HG02588 (cell line): ENCODE results near the gene ARHGAP42.
"Not testable (repeated sequence)": the region's sequence is repeated elsewhere in the genome, so short reads cannot be mapped to it uniquely, and the experiment has no call there.

ENCODE experiments used
- ATAC-seq: cut with Tn5 transposase; IDR thresholded peaks from one replicate; pipeline ENCODE4 v1.9.1; 2021; ENCODE audit warnings: mild to moderate bottlenecking, moderate library complexity; ENCODE audit not compliant: unreplicated experiment

Gene ARHGAP42

GRCh38 chr11:101003468-101003867 lies 316.4 kb downstream of the ARHGAP42 start:
- ATAC-seq: no peak

GRCh38 chr11:101008961-101009689 lies 322.0 kb downstream of the ARHGAP42 start:
- ATAC-seq: no peak

- no peak for ATAC-seq
Observed at GRCh38 chr11:101009690-101010055, 322.6 kb downstream of the ARHGAP42 start.

- no peak for ATAC-seq
Observed at GRCh38 chr11:101010899-101011298, 323.8 kb downstream of the ARHGAP42 start.

DNA sequence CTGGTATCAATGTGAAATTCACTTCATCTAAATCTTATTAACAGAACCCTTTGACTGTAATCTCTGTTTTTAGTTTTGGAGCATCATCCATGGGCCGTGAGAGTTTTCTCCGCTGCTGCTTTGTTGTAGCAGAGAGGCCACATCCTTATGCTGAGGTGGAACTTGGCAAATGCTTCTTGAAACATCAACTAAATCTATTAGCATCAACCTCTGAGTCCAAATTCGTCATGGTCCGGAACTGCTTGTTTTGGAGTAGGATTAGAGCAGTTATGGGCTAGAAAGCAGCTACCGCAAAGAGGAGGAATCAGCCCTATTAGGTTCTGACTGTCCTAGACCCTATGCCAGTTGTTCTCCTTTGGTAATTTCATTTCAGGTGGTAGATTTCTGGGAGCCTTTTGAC lies 324.8 kb downstream of the ARHGAP42 start:
- ATAC-seq: no peak

GRCh38 chr11:101013702-101014101 lies 326.6 kb downstream of the ARHGAP42 start:
- ATAC-seq: not testable (repeated sequence)

DNA sequence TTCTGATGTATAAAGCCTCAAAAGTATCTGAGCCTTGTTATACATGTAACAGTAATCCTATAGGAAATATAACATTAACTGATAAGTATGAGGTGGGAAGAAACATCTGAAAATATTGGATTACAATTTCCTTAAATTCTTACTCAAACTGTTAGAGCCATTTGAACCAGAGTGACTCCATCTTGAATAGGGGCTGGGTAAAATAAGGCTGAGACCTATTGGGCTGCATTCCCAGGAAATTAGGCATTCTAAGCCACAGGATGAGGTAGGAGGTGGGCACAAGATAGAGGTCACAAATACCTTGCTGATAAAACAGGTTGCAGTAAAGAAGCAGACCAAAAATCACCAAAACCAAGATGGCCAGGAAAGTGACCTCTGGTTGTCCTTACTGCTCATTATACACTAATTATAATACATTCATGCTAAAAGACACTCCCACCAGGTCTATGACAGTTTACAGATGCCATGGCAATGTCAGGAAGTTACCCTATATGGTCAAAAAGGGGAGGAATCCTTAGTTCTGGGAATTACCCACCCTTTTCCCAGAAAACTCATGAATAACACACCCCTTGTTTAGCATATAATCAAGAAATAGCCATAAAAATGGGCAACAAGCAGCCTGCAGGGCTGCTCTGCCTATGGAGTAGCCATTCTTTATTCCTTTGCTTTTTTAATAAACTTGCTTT lies 327.7 kb downstream of the ARHGAP42 start:
- ATAC-seq: no peak

GRCh38 chr11:101019870-101020269 lies 332.8 kb downstream of the ARHGAP42 start:
- ATAC-seq: no peak

DNA sequence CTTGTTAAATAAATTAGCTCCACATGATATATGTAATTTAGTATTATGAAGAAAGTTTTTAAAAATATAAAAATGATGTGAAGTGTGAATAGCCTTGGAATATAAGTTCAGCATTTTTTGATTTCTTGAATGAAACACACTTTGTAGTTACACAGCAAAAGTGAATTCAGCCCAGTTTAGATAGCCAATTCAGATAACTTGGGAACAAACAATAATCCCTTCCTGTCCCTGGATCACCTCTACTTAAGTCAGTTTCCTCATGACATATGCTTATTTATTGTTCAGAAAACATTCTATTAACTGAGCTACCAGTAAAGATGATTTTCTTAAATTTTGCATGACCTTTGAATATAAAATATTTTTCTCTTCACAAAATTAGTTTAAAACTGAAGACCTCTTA lies 335.2 kb downstream of the ARHGAP42 start:
- ATAC-seq: no peak

GRCh38 chr11:101028644-101029043 lies 341.6 kb downstream of the ARHGAP42 start:
- ATAC-seq: no peak

GRCh38 chr11:101030015-101030414 lies 342.9 kb downstream of the ARHGAP42 start:
- no peak for ATAC-seq

DNA sequence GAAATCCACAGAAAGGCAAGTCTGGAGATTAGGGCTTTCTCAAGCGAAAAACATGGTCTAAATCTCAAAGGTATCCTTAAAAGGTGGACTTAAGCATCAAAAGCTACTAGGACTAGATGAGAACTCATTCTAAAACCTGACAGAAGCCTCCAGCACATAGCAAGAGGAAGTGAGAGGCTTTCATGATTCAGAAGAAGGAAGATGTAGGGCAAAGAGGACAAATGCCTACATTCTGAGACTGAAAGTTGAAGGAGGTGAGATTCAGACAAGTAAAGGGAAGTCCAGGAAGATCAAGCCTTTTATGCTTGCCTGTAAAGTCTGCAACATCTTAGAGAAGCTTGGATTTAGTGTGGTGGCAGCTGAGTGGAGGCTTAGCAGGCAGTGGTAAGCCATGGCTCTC lies 343.6 kb downstream of the ARHGAP42 start:
- ATAC-seq: no peak

GRCh38 chr11:101031713-101032112 lies 344.6 kb downstream of the ARHGAP42 start:
- no peak for ATAC-seq

DNA sequence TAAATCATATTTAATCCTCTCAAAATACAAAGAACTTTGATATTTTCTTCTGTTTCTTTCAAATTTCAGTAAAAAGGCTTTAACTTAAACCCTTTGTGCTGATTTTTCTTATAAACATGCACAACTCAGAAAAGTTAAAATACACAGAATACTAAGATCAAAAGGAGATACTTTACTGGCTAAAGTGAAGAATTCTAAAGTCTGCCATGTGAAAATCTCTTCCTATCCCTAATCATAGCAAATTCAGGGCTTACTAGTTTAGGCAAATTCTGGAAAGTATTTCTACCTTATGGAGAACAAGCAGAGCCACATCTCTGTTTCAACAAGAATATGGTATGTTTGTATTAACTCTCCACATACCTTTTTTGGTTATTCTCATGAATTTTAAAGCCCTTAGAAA lies 345.9 kb downstream of the ARHGAP42 start:
- ATAC-seq: no peak

DNA sequence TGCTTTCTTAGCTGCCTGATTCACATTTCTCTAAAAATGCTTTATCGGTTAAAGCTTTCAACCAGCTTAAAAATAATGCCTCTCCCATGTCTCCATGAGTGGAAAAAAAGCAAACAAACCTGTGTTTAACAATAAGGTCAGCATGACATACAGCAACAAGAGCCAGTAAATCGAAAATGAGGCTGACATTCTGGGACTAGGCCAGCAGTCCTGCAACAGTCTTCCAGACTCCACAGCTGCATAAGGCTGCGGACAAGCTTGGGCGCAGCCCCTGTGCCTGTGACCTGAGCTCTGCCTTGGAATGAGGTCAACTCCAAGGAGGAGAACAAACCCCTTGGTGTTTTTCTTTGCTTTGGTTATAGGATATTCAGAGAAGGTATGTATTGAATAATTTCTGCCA lies 347.0 kb downstream of the ARHGAP42 start:
- no peak for ATAC-seq

DNA sequence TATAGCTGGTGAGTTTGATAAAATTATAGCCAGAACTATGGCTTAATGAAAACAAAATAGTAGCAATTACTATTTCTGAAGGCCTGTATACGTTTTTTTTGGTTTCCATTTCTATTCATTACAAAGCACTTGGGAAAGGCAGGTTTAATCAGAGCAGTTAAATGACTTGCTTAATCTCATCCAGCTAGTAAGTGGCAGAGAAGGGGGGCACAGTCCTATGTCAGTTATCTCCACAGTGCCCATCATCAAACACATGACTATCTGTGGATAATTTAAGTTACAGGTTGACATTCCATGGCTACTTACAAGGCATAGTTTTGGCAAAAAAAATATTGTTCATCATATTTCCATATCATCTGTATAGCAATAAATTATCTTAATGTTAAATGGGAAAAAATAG lies 348.8 kb downstream of the ARHGAP42 start:
- no peak for ATAC-seq
